A549 (cell line): ENCODE measurements around the gene TTC7B. TPM values are rescaled to one million over a fixed set of nuclear protein-coding genes. Genes with fewer than 3 reads are reported as not detected.

Experiments
- ATAC-seq, 2 experiments: fragments of 200-7000 bp in 1 of 2; fragments of >200 bp in 1 of 2; cut with Nextera tagmentation in 1 of 2; cut with Tn5 transposase in 1 of 2; 3 replicates each; pipeline versions ENCODE4 v1.8.0 to v1.9.1; 2018 to 2020; ENCODE audit warnings: mild to moderate bottlenecking in 1 of 2, moderate library complexity in 1 of 2
- CTCF ChIA-PET: fragments of 300-600 bp; sonication (Branson Sonifier 250); formaldehyde crosslinking; extraction: SDS; loops from one replicate; lab custom pipeline; 2021; ENCODE audit warnings: antibody characterized with exemption, inconsistent platforms; lab: Yijun Ruan, JAX
- POLR2A ChIA-PET: fragments of 350-600 bp; formaldehyde crosslinking; extraction: SDS; loops from one replicate; lab custom pipeline; 2021; ENCODE audit warnings: antibody characterized with exemption, inconsistent platforms; lab: Yijun Ruan, JAX
- DNase-seq, 2 experiments: peaks; one replicate each; pipeline versions ENCODE4 v3.0.0 to v3.0.0-alpha.2; 2011 to 2016; ENCODE audit warnings: low read depth in 1 of 2, low spot score in 1 of 2
- FAIRE-seq: peaks from 2 replicates; lab custom pipeline; 2011; peaks lifted over from hg19 to GRCh38; lab: Jason Lieb, UNC
- H3K27ac ChIP-seq, 2 experiments: fragments of >200 bp; sonication (Bioruptor Twin); formaldehyde crosslinking; 3 replicates each; pipeline ENCODE4 v1.5.1; 2016 to 2017
- H3K4me1 ChIP-seq: fragments of >200 bp; sonication (Bioruptor Twin); formaldehyde crosslinking; 3 replicates; pipeline ENCODE4 v1.6.1; 2016
- H3K4me2 ChIP-seq: fragments of >200 bp; sonication (Bioruptor Twin); formaldehyde crosslinking; 3 replicates; pipeline ENCODE4 v1.6.1; 2016
- H3K4me3 ChIP-seq: fragments of >200 bp; sonication (Bioruptor Twin); formaldehyde crosslinking; 3 replicates; pipeline ENCODE4 v1.5.1; 2016
- H3K9me3 ChIP-seq: fragments of >200 bp; sonication (Bioruptor Twin); formaldehyde crosslinking; 3 replicates; pipeline ENCODE4 v1.6.1; 2016
- BHLHE40 ChIP-seq: IDR thresholded peaks from 2 replicates; pipeline ENCODE4 v1.6.1; 2012; ENCODE audit warnings: low read depth, low read length, inconsistent platforms
- CEBPB ChIP-seq, 2 experiments: fragments of >200 bp in 1 of 2; sonication (Bioruptor Twin) in 1 of 2; formaldehyde crosslinking in 1 of 2; IDR thresholded peaks; 2 replicates each; pipeline ENCODE4 v1.6.1; 2012 to 2016
- CHD4 ChIP-seq: fragments of 200-600 bp; sonication (generic); IDR thresholded peaks from 2 replicates; pipeline ENCODE4 v1.6.1; 2016; ENCODE audit warnings: antibody characterized with exemption, mild to moderate bottlenecking, borderline replicate concordance
- EHF ChIP-seq: fragments of 250-450 bp; sonication (Bioruptor Pico); IDR thresholded peaks from 2 replicates; pipeline ENCODE4 v1.5.0; 2020; ENCODE audit warnings: mild to moderate bottlenecking
- EHMT2 ChIP-seq: fragments of 200-600 bp; sonication (generic); IDR thresholded peaks from 2 replicates; pipeline ENCODE4 v1.6.1; 2016; ENCODE audit warnings: antibody characterized with exemption, low read depth, mild to moderate bottlenecking, moderate library complexity
- GATA3 ChIP-seq: IDR thresholded peaks from 2 replicates; pipeline ENCODE4 v1.6.1; 2012; ENCODE audit warnings: borderline replicate concordance
- HDAC2 ChIP-seq: fragments of 200-600 bp; sonication (generic); IDR thresholded peaks from 2 replicates; pipeline ENCODE4 v1.6.1; 2016
- KDM1A ChIP-seq: fragments of 200-600 bp; sonication (generic); IDR thresholded peaks from 2 replicates; pipeline ENCODE4 v1.6.1; 2016; ENCODE audit warnings: low read depth, mild to moderate bottlenecking
- MAZ ChIP-seq: fragments of 150-350 bp; IDR thresholded peaks from 2 replicates; pipeline ENCODE4 v1.6.1; 2014; ENCODE audit warnings: antibody characterized with exemption, low read depth, low read length, borderline replicate concordance
- NPAS2 ChIP-seq: fragments of 250-450 bp; sonication (Bioruptor Pico); IDR thresholded peaks from 2 replicates; pipeline ENCODE4 v1.8.0; 2022; ENCODE audit warnings: mild to moderate bottlenecking, moderate library complexity, borderline replicate concordance
- NR3C1 ChIP-seq: fragments of >200 bp; sonication (Bioruptor Twin); formaldehyde crosslinking; IDR thresholded peaks from 3 replicates; pipeline ENCODE4 v1.6.1; 2017
- POLR2AphosphoS2 ChIP-seq: conservative IDR thresholded peaks from 2 replicates; pipeline ENCODE4 v1.6.1; 2012; ENCODE audit warnings: low read length, improper control_type of control experiment, inconsistent platforms
- RAD21 ChIP-seq, 2 experiments: fragments of >200 bp in 1 of 2; sonication (Bioruptor Twin) in 1 of 2; formaldehyde crosslinking in 1 of 2; IDR thresholded peaks in 1 of 2; conservative IDR thresholded peaks in 1 of 2; 2 replicates in 1 of 2; 3 replicates in 1 of 2; pipeline ENCODE4 v1.6.1; 2012 to 2018; ENCODE audit warnings: inconsistent platforms in 1 of 2
- RARB ChIP-seq: fragments of 250-450 bp; sonication (Bioruptor Pico); IDR thresholded peaks from 2 replicates; pipeline ENCODE4 v1.8.0; 2021; ENCODE audit warnings: mild to moderate bottlenecking, moderate library complexity
- SMC3 ChIP-seq: fragments of >200 bp; sonication (Bioruptor Twin); formaldehyde crosslinking; IDR thresholded peaks from 3 replicates; pipeline ENCODE4 v1.6.1; 2018; ENCODE audit warnings: inconsistent platforms
- TFCP2L1 ChIP-seq: fragments of 250-450 bp; sonication (Bioruptor Pico); IDR thresholded peaks from 2 replicates; pipeline ENCODE4 v1.5.0; 2021; ENCODE audit warnings: mild to moderate bottlenecking
- ZC3H11A ChIP-seq: fragments of 450-650 bp; IDR thresholded peaks from 2 replicates; pipeline ENCODE4 v1.6.1; 2014; ENCODE audit warnings: antibody characterized with exemption, mild to moderate bottlenecking
- ZFP36 ChIP-seq: fragments of 450-650 bp; IDR thresholded peaks from 2 replicates; pipeline ENCODE4 v1.6.1; 2014; ENCODE audit warnings: borderline replicate concordance; ENCODE audit not compliant: partially characterized antibody
- ZNF302 ChIP-seq: fragments of 250-450 bp; sonication (Bioruptor Pico); IDR thresholded peaks from 2 replicates; pipeline ENCODE4 v1.9.0; 2021; ENCODE audit warnings: inconsistent platforms, mild to moderate bottlenecking, moderate library complexity
- ZSCAN20 ChIP-seq: fragments of 250-450 bp; sonication (Bioruptor Pico); IDR thresholded peaks from 2 replicates; pipeline ENCODE4 v1.8.0; 2022; ENCODE audit warnings: mild to moderate bottlenecking, moderate library complexity
- WGBS: methylation state at CpG from one replicate; pipeline ENCODE4 v1.1.6; 2017; ENCODE audit errors: missing lambda C conversion rate; 5-methylcytosine and 5-hydroxymethylcytosine counted together
- polyA plus RNA-seq, 4 experiments: library from polyadenylated mRNA; depleted of rRNA in 3 of 4; stranded (reverse); fragments of >200 nt; fragmentation: RNase III in 1 of 4; extraction: RNeasy Plus Mini Kit Qiagen cat#74134 plus additional on column Dnase treatment in 1 of 4; gene quantifications; 2 replicates in 3 of 4; 3 replicates in 1 of 4; pipeline ENCODE4 v1.2.3, GENCODE V29; 2011 to 2017
- TF ChIP-seq, protein P1 (sequence below): IDR thresholded peaks from 2 replicates; pipeline ENCODE4 v1.6.1; 2012
- TF ChIP-seq, protein P2 (sequence below): IDR thresholded peaks from 2 replicates; pipeline ENCODE4 v1.6.1; 2012; ENCODE audit warnings: low read depth, borderline replicate concordance
- TF ChIP-seq, protein P3 (sequence below): fragments of 150-350 bp; IDR thresholded peaks from 2 replicates; pipeline ENCODE4 v1.6.1; 2014; ENCODE audit warnings: low read depth, mild to moderate bottlenecking, low read length
- TF ChIP-seq, protein P4 (sequence below): fragments of 450-650 bp; IDR thresholded peaks from 2 replicates; pipeline ENCODE4 v1.6.1; 2014; ENCODE audit warnings: antibody characterized with exemption
- TF ChIP-seq, protein P5 (sequence below): fragments of 250-450 bp; sonication (Bioruptor Pico); IDR thresholded peaks from 2 replicates; pipeline ENCODE4 v1.5.0; 2020; ENCODE audit warnings: low read depth, mild to moderate bottlenecking, moderate library complexity
- TF ChIP-seq, protein P6 (sequence below): fragments of >200 bp; sonication (Bioruptor Twin); formaldehyde crosslinking; IDR thresholded peaks from 3 replicates; pipeline ENCODE4 v1.6.1; 2016
- TF ChIP-seq, protein P7 (sequence below): fragments of 200-600 bp; sonication (generic); IDR thresholded peaks from 2 replicates; pipeline ENCODE4 v1.6.1; 2016; ENCODE audit warnings: antibody characterized with exemption, mild to moderate bottlenecking, moderate library complexity
- TF ChIP-seq, protein P8 (sequence below): IDR thresholded peaks from 2 replicates; pipeline ENCODE4 v1.6.1; 2012

TTC7B gene
- polyA plus RNA-seq, 2 of the 4 experiments (the other 2 are of a cell fraction) = 16.6 to 28.0 TPM

DNA sequence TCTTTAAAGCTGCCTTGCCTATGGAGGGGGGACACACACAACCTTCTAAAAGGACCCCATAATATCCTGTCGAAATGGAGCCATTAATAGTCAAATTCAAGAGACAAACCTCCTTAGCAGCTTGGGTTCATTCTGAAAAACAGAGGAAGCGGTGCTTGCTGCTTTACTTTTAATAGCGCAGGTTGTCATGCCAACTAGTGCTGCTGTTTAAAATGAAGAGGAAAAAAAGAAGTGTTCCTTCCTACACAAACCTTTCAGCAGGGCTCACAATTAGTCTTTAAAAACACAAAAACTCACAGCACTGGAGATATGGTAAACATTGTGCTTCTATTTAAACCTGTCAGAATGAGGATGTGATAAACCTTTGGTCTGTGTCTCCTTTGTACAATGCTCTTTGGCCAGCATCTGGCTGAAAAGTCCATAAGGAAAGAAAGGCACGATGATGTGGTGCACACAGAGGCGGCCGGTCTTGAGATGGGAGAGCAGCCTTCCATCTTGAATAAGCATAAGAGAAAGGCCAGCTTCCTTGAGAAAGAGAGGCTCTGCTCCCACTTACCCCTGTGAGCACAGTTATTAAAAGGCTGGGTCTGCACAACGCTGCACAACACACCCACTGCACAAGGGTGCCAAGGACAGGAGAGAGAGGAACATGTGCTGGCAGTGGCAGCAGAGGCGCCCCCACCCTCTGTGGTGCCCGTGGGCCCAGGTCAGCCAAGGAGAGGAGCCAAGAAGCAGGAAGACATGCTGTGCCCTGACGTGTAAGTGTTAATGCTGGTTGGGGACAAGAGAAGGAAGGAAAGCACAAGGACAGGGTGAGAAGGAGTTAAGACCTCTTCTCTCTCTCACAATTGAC is 144.6 kb downstream of the TTC7B start:
- WGBS = 76% methylated on average over 10 of the region's 10 CpGs

DNA sequence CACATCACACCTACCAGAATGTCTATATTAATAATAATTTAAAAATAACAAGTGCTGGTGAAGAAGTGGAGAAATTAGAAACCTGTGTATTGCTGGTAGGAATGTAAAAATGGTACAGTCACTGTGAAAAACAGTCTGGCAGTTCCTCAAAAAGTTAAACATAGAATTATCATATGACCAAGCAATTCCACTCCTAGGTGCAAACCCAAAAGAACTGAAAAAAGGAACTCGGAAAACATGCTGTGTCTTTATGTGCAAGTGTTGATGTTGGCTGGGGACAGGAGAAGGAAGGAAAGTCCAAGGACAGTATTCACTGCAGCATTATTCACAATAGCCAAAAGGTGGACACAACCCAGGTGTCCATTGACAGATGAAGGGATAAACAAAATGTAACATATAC is 146.5 kb downstream of the TTC7B start:
- no peaks in the 10 kb centered on the region for H3K9me3 ChIP-seq
- H3K4me2 ChIP-seq = no peak overlapping the region
- no peak overlapping the region for H3K4me3 ChIP-seq
- no peaks in the 10 kb centered on the region for H3K4me1 ChIP-seq
- 85% methylated on average over 1 of the region's 1 CpG for WGBS
- FAIRE-seq = no peak
- H3K27ac ChIP-seq = no peak overlapping the region
- CTCF ChIA-PET = no interaction called here
- POLR2A ChIA-PET = no interaction called here
- no peak for ATAC-seq
- DNase-seq = no peak
- TF ChIP-seq BHLHE40 (no peak), EHMT2 (no peak), ZNF302 (CRISPR knock-in tag) (no peak), MAZ (no peak), KDM1A (no peak), TFCP2L1 (CRISPR knock-in tag) (no peak), SMC3 (no peak), POLR2AphosphoS2 (no peak), ZSCAN20 (CRISPR knock-in tag) (no peak)
- TF ChIP-seq, protein P1, sequence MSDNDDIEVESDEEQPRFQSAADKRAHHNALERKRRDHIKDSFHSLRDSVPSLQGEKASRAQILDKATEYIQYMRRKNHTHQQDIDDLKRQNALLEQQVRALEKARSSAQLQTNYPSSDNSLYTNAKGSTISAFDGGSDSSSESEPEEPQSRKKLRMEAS = no peak
- TF ChIP-seq, protein P2, sequence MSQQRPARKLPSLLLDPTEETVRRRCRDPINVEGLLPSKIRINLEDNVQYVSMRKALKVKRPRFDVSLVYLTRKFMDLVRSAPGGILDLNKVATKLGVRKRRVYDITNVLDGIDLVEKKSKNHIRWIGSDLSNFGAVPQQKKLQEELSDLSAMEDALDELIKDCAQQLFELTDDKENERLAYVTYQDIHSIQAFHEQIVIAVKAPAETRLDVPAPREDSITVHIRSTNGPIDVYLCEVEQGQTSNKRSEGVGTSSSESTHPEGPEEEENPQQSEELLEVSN = no peak
- TF ChIP-seq, protein P3, sequence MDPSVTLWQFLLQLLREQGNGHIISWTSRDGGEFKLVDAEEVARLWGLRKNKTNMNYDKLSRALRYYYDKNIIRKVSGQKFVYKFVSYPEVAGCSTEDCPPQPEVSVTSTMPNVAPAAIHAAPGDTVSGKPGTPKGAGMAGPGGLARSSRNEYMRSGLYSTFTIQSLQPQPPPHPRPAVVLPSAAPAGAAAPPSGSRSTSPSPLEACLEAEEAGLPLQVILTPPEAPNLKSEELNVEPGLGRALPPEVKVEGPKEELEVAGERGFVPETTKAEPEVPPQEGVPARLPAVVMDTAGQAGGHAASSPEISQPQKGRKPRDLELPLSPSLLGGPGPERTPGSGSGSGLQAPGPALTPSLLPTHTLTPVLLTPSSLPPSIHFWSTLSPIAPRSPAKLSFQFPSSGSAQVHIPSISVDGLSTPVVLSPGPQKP = no peak

More for the DNA sequence above, 144.6 kb downstream of the TTC7B start:
- Histone ChIP-seq H3K4me1 (no peaks in the 10 kb centered on the region), H3K4me3 (no peak overlapping the region), H3K27ac (no peak overlapping the region), H3K4me2 (no peak overlapping the region), H3K9me3 (no peaks in the 10 kb centered on the region)
- POLR2A ChIA-PET = no interaction called here
- TF ChIP-seq RARB (CRISPR knock-in tag) (no peak), EHF (CRISPR knock-in tag) (no peak), NR3C1 (no peak), SMC3 (no peak), ZC3H11A (no peak), CEBPB (IDR thresholded peaks at IDR 0.05) (no peak), NPAS2 (CRISPR knock-in tag) (no peak), CHD4 (no peak), ZFP36 (no peak), GATA3 (no peak), ZNF302 (CRISPR knock-in tag) (no peak), BHLHE40 (no peak), HDAC2 (no peak), TFCP2L1 (CRISPR knock-in tag) (no peak), RAD21 (conservative IDR thresholded peaks at IDR 0.05 in 1 of 2, IDR thresholded peaks at IDR 0.05 in 1 of 2) (no peak)
- TF ChIP-seq, protein P4, sequence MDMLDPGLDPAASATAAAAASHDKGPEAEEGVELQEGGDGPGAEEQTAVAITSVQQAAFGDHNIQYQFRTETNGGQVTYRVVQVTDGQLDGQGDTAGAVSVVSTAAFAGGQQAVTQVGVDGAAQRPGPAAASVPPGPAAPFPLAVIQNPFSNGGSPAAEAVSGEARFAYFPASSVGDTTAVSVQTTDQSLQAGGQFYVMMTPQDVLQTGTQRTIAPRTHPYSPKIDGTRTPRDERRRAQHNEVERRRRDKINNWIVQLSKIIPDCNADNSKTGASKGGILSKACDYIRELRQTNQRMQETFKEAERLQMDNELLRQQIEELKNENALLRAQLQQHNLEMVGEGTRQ = no peak
- TF ChIP-seq, protein P5, sequence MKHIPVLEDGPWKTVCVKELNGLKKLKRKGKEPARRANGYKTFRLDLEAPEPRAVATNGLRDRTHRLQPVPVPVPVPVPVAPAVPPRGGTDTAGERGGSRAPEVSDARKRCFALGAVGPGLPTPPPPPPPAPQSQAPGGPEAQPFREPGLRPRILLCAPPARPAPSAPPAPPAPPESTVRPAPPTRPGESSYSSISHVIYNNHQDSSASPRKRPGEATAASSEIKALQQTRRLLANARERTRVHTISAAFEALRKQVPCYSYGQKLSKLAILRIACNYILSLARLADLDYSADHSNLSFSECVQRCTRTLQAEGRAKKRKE (CRISPR knock-in tag) = no peak
- TF ChIP-seq, protein P6, sequence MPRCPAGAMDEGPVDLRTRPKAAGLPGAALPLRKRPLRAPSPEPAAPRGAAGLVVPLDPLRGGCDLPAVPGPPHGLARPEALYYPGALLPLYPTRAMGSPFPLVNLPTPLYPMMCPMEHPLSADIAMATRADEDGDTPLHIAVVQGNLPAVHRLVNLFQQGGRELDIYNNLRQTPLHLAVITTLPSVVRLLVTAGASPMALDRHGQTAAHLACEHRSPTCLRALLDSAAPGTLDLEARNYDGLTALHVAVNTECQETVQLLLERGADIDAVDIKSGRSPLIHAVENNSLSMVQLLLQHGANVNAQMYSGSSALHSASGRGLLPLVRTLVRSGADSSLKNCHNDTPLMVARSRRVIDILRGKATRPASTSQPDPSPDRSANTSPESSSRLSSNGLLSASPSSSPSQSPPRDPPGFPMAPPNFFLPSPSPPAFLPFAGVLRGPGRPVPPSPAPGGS = no peak
- TF ChIP-seq, protein P7, sequence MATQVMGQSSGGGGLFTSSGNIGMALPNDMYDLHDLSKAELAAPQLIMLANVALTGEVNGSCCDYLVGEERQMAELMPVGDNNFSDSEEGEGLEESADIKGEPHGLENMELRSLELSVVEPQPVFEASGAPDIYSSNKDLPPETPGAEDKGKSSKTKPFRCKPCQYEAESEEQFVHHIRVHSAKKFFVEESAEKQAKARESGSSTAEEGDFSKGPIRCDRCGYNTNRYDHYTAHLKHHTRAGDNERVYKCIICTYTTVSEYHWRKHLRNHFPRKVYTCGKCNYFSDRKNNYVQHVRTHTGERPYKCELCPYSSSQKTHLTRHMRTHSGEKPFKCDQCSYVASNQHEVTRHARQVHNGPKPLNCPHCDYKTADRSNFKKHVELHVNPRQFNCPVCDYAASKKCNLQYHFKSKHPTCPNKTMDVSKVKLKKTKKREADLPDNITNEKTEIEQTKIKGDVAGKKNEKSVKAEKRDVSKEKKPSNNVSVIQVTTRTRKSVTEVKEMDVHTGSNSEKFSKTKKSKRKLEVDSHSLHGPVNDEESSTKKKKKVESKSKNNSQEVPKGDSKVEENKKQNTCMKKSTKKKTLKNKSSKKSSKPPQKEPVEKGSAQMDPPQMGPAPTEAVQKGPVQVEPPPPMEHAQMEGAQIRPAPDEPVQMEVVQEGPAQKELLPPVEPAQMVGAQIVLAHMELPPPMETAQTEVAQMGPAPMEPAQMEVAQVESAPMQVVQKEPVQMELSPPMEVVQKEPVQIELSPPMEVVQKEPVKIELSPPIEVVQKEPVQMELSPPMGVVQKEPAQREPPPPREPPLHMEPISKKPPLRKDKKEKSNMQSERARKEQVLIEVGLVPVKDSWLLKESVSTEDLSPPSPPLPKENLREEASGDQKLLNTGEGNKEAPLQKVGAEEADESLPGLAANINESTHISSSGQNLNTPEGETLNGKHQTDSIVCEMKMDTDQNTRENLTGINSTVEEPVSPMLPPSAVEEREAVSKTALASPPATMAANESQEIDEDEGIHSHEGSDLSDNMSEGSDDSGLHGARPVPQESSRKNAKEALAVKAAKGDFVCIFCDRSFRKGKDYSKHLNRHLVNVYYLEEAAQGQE = no peak
- TF ChIP-seq, protein P8, sequence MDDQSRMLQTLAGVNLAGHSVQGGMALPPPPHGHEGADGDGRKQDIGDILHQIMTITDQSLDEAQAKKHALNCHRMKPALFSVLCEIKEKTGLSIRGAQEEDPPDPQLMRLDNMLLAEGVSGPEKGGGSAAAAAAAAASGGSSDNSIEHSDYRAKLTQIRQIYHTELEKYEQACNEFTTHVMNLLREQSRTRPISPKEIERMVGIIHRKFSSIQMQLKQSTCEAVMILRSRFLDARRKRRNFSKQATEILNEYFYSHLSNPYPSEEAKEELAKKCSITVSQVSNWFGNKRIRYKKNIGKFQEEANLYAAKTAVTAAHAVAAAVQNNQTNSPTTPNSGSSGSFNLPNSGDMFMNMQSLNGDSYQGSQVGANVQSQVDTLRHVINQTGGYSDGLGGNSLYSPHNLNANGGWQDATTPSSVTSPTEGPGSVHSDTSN = no peak
- ATAC-seq (peak in 1 of 2 experiments; percentile 39; a peak in 1 of 6 replicates), DNase-seq (no peak), FAIRE-seq (no peak)
- CTCF ChIA-PET = interaction anchor here (1.0 to 1.6 kb wide), 2 partner anchors 25 to 26 kb away, joined by 4 to 6 read pairs; no protein-coding TSS in a partner anchor
